Measurements from ENCODE around the gene NKX6-1. TPM values are rescaled to one million over a fixed set of nuclear protein-coding genes. Genes with fewer than 3 reads are reported as not detected.

The NKX6-1 gene
- total RNA-seq, 4 donors from 2014 or later: 0.14 TPM; not detected in 3

- Histone ChIP-seq H3K4me1 (peaks cover 0 to 9% (median 0%) of the 10 kb centered on the region in 4 donors), H3K27ac (no peak overlapping the region), H3K27me3 (no peaks in the 10 kb centered on the region), H3K4me3 (no peak overlapping the region), H3K36me3 (no peaks in the 10 kb centered on the region), H3K9me3 (peaks cover 5 to 7% of the 10 kb centered on the region in 2 donors)
- intact Hi-C loops (cut with DNase I; ENCODE audit: low total_unique reads): no loop called here
- TF ChIP-seq POLR2A (IDR thresholded peaks at IDR 0.05) (no peak), EP300 (IDR thresholded peaks at IDR 0.05; ENCODE audit: low read depth) (no peak), POLR2AphosphoS5 (IDR thresholded peaks at IDR 0.05) (no peak)
- TF ChIP-seq, protein P1, sequence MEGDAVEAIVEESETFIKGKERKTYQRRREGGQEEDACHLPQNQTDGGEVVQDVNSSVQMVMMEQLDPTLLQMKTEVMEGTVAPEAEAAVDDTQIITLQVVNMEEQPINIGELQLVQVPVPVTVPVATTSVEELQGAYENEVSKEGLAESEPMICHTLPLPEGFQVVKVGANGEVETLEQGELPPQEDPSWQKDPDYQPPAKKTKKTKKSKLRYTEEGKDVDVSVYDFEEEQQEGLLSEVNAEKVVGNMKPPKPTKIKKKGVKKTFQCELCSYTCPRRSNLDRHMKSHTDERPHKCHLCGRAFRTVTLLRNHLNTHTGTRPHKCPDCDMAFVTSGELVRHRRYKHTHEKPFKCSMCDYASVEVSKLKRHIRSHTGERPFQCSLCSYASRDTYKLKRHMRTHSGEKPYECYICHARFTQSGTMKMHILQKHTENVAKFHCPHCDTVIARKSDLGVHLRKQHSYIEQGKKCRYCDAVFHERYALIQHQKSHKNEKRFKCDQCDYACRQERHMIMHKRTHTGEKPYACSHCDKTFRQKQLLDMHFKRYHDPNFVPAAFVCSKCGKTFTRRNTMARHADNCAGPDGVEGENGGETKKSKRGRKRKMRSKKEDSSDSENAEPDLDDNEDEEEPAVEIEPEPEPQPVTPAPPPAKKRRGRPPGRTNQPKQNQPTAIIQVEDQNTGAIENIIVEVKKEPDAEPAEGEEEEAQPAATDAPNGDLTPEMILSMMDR (IDR thresholded peaks at IDR 0.05): no peak
- 83 to 100% methylated on average over 1 of the region's 1 CpG for WGBS, 2 donors (ENCODE audit: low coverage in 1 of 2)
- DNase-seq: no peak
- in situ Hi-C loops (cut with MboI; ENCODE audit: low pct_ligation_motif_present in 1 of 4, low pct_unique_long_range_greater_than_20kb in 1 of 4, low sequenced_read_pairs in 3 of 4): no loop called here
Observed at GRCh38 chr4:84459783-84460182, 39.3 kb downstream of the NKX6-1 start.

DNA sequence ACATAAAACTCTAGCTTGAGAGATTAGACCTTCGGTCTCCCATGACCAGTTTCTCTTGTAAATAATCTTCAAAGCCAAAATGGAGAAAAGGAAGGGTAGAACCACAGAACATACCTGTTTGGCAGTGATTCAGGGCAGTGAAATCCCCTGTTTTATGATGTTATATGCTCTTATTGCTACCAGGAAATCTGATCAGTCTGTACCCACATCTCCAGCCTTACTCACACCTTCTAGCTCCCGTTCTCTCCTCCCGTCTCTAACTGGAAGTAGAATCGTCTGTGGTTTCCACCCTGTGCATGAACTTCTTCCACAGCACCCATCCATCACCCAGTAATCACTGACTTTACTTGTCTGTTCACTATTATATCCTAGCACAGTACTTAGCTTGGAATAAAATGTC lies 42.9 kb downstream of the NKX6-1 start:
- Histone ChIP-seq H3K4me3 (no peak overlapping the region), H3K36me3 (no peaks in the 10 kb centered on the region), H3K27me3 (no peaks in the 10 kb centered on the region), H3K27ac (no peak overlapping the region), H3K4me1 (peaks cover 0 to 9% (median 0%) of the 10 kb centered on the region in 4 donors), H3K9me3 (no peaks in the 10 kb centered on the region)
- intact Hi-C loops (cut with DNase I; ENCODE audit: low total_unique reads): no loop called here
- DNase-seq: no peak
- 29 to 43% methylated on average over 2 to 4 of the region's 4 CpGs for WGBS, 2 donors (ENCODE audit: low coverage in 1 of 2)
- in situ Hi-C loops (cut with MboI; ENCODE audit: low pct_ligation_motif_present in 1 of 4, low pct_unique_long_range_greater_than_20kb in 1 of 4, low sequenced_read_pairs in 3 of 4): no loop called here
- TF ChIP-seq POLR2AphosphoS5 (IDR thresholded peaks at IDR 0.05): no peak
- no peak for TF ChIP-seq POLR2A (IDR thresholded peaks at IDR 0.05)
- TF ChIP-seq, protein P1 (IDR thresholded peaks at IDR 0.05): no peak
- TF ChIP-seq EP300 (IDR thresholded peaks at IDR 0.05; ENCODE audit: low read depth): no peak

DNA sequence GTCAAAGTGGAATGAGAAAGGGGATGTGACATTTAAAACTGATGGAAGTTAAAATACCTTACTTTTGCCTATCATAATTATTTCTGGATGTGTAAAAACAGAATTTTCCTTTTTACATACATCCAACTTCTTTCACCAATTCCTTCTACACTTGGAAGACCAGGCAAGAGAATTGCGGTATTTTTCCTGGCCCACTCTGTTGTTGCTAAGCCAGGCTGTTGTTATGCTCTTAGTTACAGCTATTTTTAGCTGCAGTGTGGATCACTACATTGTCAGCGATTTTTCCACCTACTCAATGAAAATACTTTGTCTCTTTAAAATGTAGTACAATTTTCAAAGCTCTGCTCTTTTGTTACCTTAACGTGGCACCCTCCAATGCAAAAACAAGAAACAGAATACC lies 43.4 kb downstream of the NKX6-1 start:
- Histone ChIP-seq H3K4me1 (peaks cover 0 to 9% (median 0%) of the 10 kb centered on the region in 4 donors), H3K36me3 (no peaks in the 10 kb centered on the region), H3K27me3 (no peaks in the 10 kb centered on the region), H3K27ac (no peak overlapping the region), H3K4me3 (no peak overlapping the region), H3K9me3 (no peaks in the 10 kb centered on the region)
- intact Hi-C loops (cut with DNase I; ENCODE audit: low total_unique reads): no loop called here
- in situ Hi-C loops (cut with MboI; ENCODE audit: low pct_ligation_motif_present in 1 of 4, low pct_unique_long_range_greater_than_20kb in 1 of 4, low sequenced_read_pairs in 3 of 4): no loop called here
- TF ChIP-seq POLR2A (IDR thresholded peaks at IDR 0.05) (no peak), POLR2AphosphoS5 (IDR thresholded peaks at IDR 0.05) (no peak), EP300 (IDR thresholded peaks at IDR 0.05; ENCODE audit: low read depth) (no peak)
- TF ChIP-seq, protein P1 (IDR thresholded peaks at IDR 0.05): no peak
- no peak for DNase-seq
- WGBS, 2 donors (ENCODE audit: low coverage in 1 of 2): 27 to 47% methylated on average over 3 of the region's 3 CpGs

DNA sequence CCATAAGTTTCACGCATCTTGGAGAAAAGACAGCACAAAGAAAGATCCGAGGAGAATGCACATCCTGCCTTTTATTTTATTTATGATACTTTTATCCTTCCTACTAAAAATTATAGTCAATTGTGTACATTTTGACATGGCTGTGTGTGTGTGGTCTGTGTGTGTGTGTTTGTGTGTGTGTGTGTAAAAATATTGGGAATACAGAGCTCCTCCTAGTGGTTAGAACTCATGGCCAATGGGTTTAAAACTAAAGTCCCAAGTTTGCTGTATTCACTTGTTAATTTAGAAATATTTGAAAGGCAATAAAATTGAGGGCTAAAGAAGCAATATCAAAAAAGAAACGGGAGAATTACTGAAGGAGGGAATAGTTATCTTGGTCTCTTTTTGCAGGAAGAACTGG lies 47.5 kb downstream of the NKX6-1 start:
- Histone ChIP-seq H3K27ac (no peak overlapping the region), H3K4me3 (no peak overlapping the region), H3K9me3 (no peaks in the 10 kb centered on the region), H3K4me1 (peaks cover 0 to 9% (median 0%) of the 10 kb centered on the region in 4 donors), H3K27me3 (no peaks in the 10 kb centered on the region), H3K36me3 (no peaks in the 10 kb centered on the region)
- no peak for TF ChIP-seq POLR2AphosphoS5 (IDR thresholded peaks at IDR 0.05)
- TF ChIP-seq, protein P1 (IDR thresholded peaks at IDR 0.05): peak; percentile 19 to 47 (median 37)
- intact Hi-C loops (cut with DNase I; ENCODE audit: low total_unique reads): no loop called here
- no peak for DNase-seq
- WGBS, 2 donors (ENCODE audit: low coverage in 1 of 2): 17 to 19% methylated on average over 3 of the region's 3 CpGs
- in situ Hi-C loops (cut with MboI; ENCODE audit: low pct_ligation_motif_present in 1 of 4, low pct_unique_long_range_greater_than_20kb in 1 of 4, low sequenced_read_pairs in 3 of 4): no loop called here
